HG03097 (cell line): ENCODE data around the gene TMED10.
"Not testable (repeated sequence)": the region's sequence is repeated elsewhere in the genome, so short reads cannot be mapped to it uniquely, and the experiment has no call there.

Source experiments
- ATAC-seq: cut with Tn5 transposase; IDR thresholded peaks from one replicate; pipeline ENCODE4 v1.9.1; 2021; ENCODE audit not compliant: unreplicated experiment, low FRiP score

TMED10 gene

GRCh38 chr14:75163677-75164076, 12.7 kb downstream of the TMED10 start:
- no peak for ATAC-seq

- ATAC-seq, result no peak
These were observed 13.8 kb downstream of the TMED10 start for GRCh38 chr14:75162631-75163030.

- ATAC-seq, result no peak
These were observed 17.4 kb downstream of the TMED10 start for GRCh38 chr14:75158843-75159614.

- no peak for ATAC-seq
These were observed 19.5 kb downstream of the TMED10 start for GRCh38 chr14:75156901-75157300.

- no peak for ATAC-seq
These were observed 20.3 kb downstream of the TMED10 start for GRCh38 chr14:75156111-75156510.

- ATAC-seq, result no peak
These were observed 21.2 kb downstream of the TMED10 start for GRCh38 chr14:75155169-75155568.

GRCh38 chr14:75153295-75153694, 23.1 kb downstream of the TMED10 start:
- ATAC-seq, result no peak

- ATAC-seq, result no peak
These were observed 24.6 kb downstream of the TMED10 start for GRCh38 chr14:75151851-75152250.

GRCh38 chr14:75150637-75151036, 25.8 kb downstream of the TMED10 start:
- not testable (repeated sequence) for ATAC-seq

- no peak for ATAC-seq
These were observed 26.3 kb downstream of the TMED10 start for GRCh38 chr14:75150150-75150549.

GRCh38 chr14:75147423-75148071, 28.9 kb downstream of the TMED10 start:
- no peak for ATAC-seq

GRCh38 chr14:75144944-75145343, 31.5 kb downstream of the TMED10 start:
- no peak for ATAC-seq

GRCh38 chr14:75143761-75144527, 32.5 kb downstream of the TMED10 start:
- no peak for ATAC-seq

- ATAC-seq, result no peak
These were observed 33.9 kb downstream of the TMED10 start for GRCh38 chr14:75142494-75142893.

GRCh38 chr14:75141967-75142366, 34.4 kb downstream of the TMED10 start:
- ATAC-seq, result no peak

GRCh38 chr14:75141062-75141461, 35.4 kb downstream of the TMED10 start:
- ATAC-seq, result no peak

GRCh38 chr14:75140620-75141019, 35.8 kb downstream of the TMED10 start:
- no peak for ATAC-seq

- no peak for ATAC-seq
These were observed 37.2 kb downstream of the TMED10 start for GRCh38 chr14:75139185-75139584.

GRCh38 chr14:75138492-75138891, 37.9 kb downstream of the TMED10 start:
- no peak for ATAC-seq

GRCh38 chr14:75134644-75135043, 41.8 kb downstream of the TMED10 start:
- no peak for ATAC-seq

- no peak for ATAC-seq
These were observed 42.8 kb downstream of the TMED10 start for GRCh38 chr14:75133597-75133996.
